Measurements from ENCODE around the gene DPYSL5. TPM values are rescaled to one million over a fixed set of nuclear protein-coding genes. Genes with fewer than 3 reads are reported as not detected.

DPYSL5 gene
- not detected in 2 replicates for total RNA-seq

GRCh38 chr2:26847655-26848335, at the start of gene DPYSL5:
TSS of gene DPYSL5 (plus strand) at chr2:26848132. CDS start at chr2:26898500, 50,368 bp downstream.

GRCh38 chr2:26970244-26970927, 122.5 kb downstream of the DPYSL5 start, which contains the start of gene MAPRE3:
TSS of gene MAPRE3 (plus strand) at chr2:26970637. CDS start at chr2:27022219, 51,582 bp downstream.

Other genes with a start within 250 kb of the DPYSL5 start
- not detected in 2 replicates for gene CIB4, start 206.8 kb upstream of the DPYSL5 start, total RNA-seq
- 3.7 and 8.2 TPM in 2 replicates for gene KCNK3, start 155.4 kb upstream of the DPYSL5 start, total RNA-seq
- 26.7 and 27.1 TPM in 2 replicates for gene SLC35F6, start 83.8 kb upstream of the DPYSL5 start, total RNA-seq
- 4.2 and 9.0 TPM in 2 replicates for gene CENPA, start 62.1 kb upstream of the DPYSL5 start, total RNA-seq
- 3.6 and 5.7 TPM in 2 replicates for gene MAPRE3, start 122.5 kb downstream of the DPYSL5 start, total RNA-seq
- gene TMEM214, start 184.8 kb downstream of the DPYSL5 start, total RNA-seq: 38.1 and 38.7 TPM in 2 replicates
- gene AGBL5, start 203.5 kb downstream of the DPYSL5 start, total RNA-seq: 16.5 and 20.5 TPM in 2 replicates
- 560 and 659 TPM in 2 replicates for gene OST4, start 223.5 kb downstream of the DPYSL5 start, total RNA-seq
- 260 and 292 TPM in 2 replicates for gene EMILIN1, start 230.5 kb downstream of the DPYSL5 start, total RNA-seq
- gene KHK, start 238.6 kb downstream of the DPYSL5 start, total RNA-seq: 0.81 and 1.3 TPM in 2 replicates